Mucosa of descending colon (tissue), 3 donors: ENCODE data around the gene IVNS1ABP. TPM values are rescaled to one million over a fixed set of nuclear protein-coding genes. Genes with fewer than 3 reads are reported as not detected.
"Not testable (repeated sequence)": the region's sequence is repeated elsewhere in the genome, so short reads cannot be mapped to it uniquely, and the experiment has no call there.

Source experiments
- ATAC-seq: fragments of 200-7000 bp; cut with Tn5 transposase; one replicate; pipeline ENCODE4 v1.9.1; 2020; ENCODE audit warnings: mild to moderate bottlenecking, moderate library complexity
- DNase-seq, 3 donors: peaks; one replicate each; pipeline ENCODE4 v3.0.0-alpha.2; 2020
- H3K36me3 ChIP-seq: fragments of 200-600 bp; one replicate; pipeline ENCODE4 v1.8.0; 2021; ENCODE audit warnings: low read depth, mild to moderate bottlenecking
- H3K4me1 ChIP-seq: fragments of 200-600 bp; one replicate; pipeline ENCODE4 v1.8.0; 2021; ENCODE audit warnings: low read depth, mild to moderate bottlenecking
- H3K4me3 ChIP-seq: fragments of 200-600 bp; one replicate; pipeline ENCODE4 v1.8.0; 2021; ENCODE audit warnings: mild to moderate bottlenecking
- H3K9me3 ChIP-seq: fragments of 200-600 bp; one replicate; pipeline ENCODE4 v1.8.0; 2021; ENCODE audit warnings: mild to moderate bottlenecking
- CTCF ChIP-seq: fragments of 200-600 bp; IDR thresholded peaks from one replicate; pipeline ENCODE4 v1.8.0; 2022; ENCODE audit warnings: antibody characterized with exemption, mild to moderate bottlenecking
- intact Hi-C, 2 donors: fragments of 100-400 bp; cut with DNase I in 1 of 2; cut with micrococcal nuclease in 1 of 2; formaldehyde crosslinking; loops; one replicate each; pipeline versions ENCODE4 v1.11.0 to v1.11.1; 2022; cut with DNase I, micrococcal nuclease
- long read RNA-seq, 2 donors: library from polyadenylated mRNA; unstranded; transcript quantifications; one replicate each; pipeline ENCODE4 v2.0.0, GENCODE V29; 2019 to 2021
- total RNA-seq, 3 donors: library from RNA; stranded (reverse); fragmentation: NEBNext Ultra II Directional in 2 of 3; extraction: Animal tissue kit (Norgen Biotek cat#: 25700) in 2 of 3; gene quantifications; one replicate each; pipeline versions ENCODE4 v1.2.1 to v1.2.4, GENCODE V29; 2021 to 2023
- donor health status: DM: no; HTN: no; CAD: no; lungs with moderate emphysema.
- donor health status: DM: no; HTN: no; CAD: no.
- donor health status: DM: no; HTN: yes; CAD: no.

Gene IVNS1ABP
- 100 to 1,000 TPM; 111 to 213 (median 138) TPM for total RNA-seq
- long read RNA-seq, donor 1, full-length matches to known transcripts = 104 of 125 reads
- long read RNA-seq, donor 1, partial matches to known transcripts = 10 of 125 reads
- long read RNA-seq, donor 1, other reads (novel, unspliced or antisense) = 11 of 125 reads
- long read RNA-seq, donor 2, full-length matches to known transcripts = 33 of 44 reads
- long read RNA-seq, donor 2, partial matches to known transcripts = 10 of 44 reads
- long read RNA-seq, donor 2, other reads (novel, unspliced or antisense) = 1 of 44 reads

- peaks cover 13% of the 10 kb centered on the region for H3K4me1 ChIP-seq
- ATAC-seq (peak; percentile 87), DNase-seq (peak; percentile 97 to 99 (median 98))
- no peak for TF ChIP-seq CTCF
- intact Hi-C loops = loop anchor here in 1 of 2 donors (10.0 kb wide), 1 partner anchor 368 kb away; no protein-coding TSS in a partner anchor
- no peaks in the 10 kb centered on the region for H3K36me3 ChIP-seq
- peak within 1 kb of the TSS; percentile 93 for H3K4me3 ChIP-seq
- no peaks in the 10 kb centered on the region for H3K9me3 ChIP-seq
Measured at GRCh38 chr1:185317034-185317885, at the start of gene IVNS1ABP. IVNS1ABP (minus strand) TSS chr1:185317243; CDS start chr1:185309493, 7,750 bp downstream.

- Histone ChIP-seq H3K9me3 (no peaks in the 10 kb centered on the region), H3K4me1 (peaks cover 6% of the 10 kb centered on the region), H3K4me3 (no peak overlapping the region), H3K36me3 (no peaks in the 10 kb centered on the region)
- ATAC-seq = peak; percentile 19
- TF ChIP-seq CTCF = no peak
- intact Hi-C loops = no loop called here
- DNase-seq = no peak
Measured at GRCh38 chr1:185365951-185366350, 48.9 kb upstream of the IVNS1ABP start.

- intact Hi-C loops, ATAC-seq, H3K4me3 ChIP-seq, H3K9me3 ChIP-seq, H3K4me1 ChIP-seq, H3K36me3 ChIP-seq, DNase-seq: not testable (repeated sequence)
Measured at GRCh38 chr1:185364528-185364927, 47.5 kb upstream of the IVNS1ABP start.

- DNase-seq (no peak), ATAC-seq (no peak)
- no peak for TF ChIP-seq CTCF
- Histone ChIP-seq H3K4me3 (no peak overlapping the region), H3K4me1 (no peaks in the 10 kb centered on the region), H3K9me3 (no peaks in the 10 kb centered on the region), H3K36me3 (no peaks in the 10 kb centered on the region)
- intact Hi-C loops = no loop called here
Measured at GRCh38 chr1:185363205-185363604, 46.2 kb upstream of the IVNS1ABP start.

GRCh38 chr1:185360714-185361113, 43.7 kb upstream of the IVNS1ABP start:
- Histone ChIP-seq H3K36me3 (no peaks in the 10 kb centered on the region), H3K4me1 (no peaks in the 10 kb centered on the region), H3K9me3 (no peaks in the 10 kb centered on the region), H3K4me3 (no peak overlapping the region)
- ATAC-seq (no peak), DNase-seq (no peak)
- intact Hi-C loops = no loop called here
- no peak for TF ChIP-seq CTCF

- no peaks in the 10 kb centered on the region for H3K36me3 ChIP-seq
- no peak for TF ChIP-seq CTCF
- no peaks in the 10 kb centered on the region for H3K4me1 ChIP-seq
- no peak overlapping the region for H3K4me3 ChIP-seq
- no peak for DNase-seq
- no peak for ATAC-seq
- intact Hi-C loops = no loop called here
- no peaks in the 10 kb centered on the region for H3K9me3 ChIP-seq
Measured at GRCh38 chr1:185358957-185359356, 41.9 kb upstream of the IVNS1ABP start.
